ENCODE measurements around the gene TRABD.

Gene TRABD

DNA sequence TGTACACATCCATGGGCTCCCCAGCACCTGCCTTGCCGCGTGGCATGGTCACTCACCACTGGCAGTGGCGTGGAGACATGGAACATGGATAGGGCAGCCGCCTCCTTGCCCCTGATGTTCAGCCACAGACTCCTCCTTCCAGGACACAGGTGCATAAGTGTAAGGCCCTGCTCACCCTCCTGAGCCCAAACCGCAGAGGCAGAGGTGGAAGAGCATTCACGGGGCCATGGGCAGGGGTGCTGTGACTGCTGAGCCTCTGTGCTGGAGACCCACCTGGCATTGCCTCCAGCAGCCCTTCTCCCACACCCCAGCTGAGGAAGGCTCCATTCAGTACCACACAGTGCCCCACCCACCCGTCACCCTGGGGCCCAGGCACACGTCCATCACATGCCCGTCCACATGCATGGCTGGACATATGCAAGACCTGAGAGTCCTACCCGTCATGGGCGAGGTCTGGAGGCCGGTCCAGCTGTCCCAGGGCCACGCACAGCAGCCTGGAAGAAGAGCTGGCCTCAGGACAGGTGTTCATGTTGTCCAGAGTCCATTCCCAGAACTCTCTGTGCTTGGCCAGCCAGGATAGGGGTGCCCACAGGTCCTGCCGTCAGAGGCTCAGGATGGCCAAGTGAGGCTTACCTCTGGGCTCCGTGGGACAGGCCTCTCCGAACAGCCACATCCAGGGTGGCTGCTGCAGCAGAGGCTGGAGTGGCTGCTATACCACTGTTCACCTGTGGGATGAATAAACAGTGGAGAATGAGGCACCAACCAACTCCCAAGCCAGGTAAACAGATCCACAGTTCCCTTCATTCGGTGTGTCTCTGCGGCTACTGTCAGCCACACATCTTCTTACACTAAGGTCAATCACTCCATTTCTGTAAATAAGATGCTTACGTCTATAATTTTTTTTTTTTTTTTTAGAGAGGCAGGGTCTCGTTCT lies 60.8 kb downstream of the TRABD start:
- DNase-seq: no peak

DNA sequence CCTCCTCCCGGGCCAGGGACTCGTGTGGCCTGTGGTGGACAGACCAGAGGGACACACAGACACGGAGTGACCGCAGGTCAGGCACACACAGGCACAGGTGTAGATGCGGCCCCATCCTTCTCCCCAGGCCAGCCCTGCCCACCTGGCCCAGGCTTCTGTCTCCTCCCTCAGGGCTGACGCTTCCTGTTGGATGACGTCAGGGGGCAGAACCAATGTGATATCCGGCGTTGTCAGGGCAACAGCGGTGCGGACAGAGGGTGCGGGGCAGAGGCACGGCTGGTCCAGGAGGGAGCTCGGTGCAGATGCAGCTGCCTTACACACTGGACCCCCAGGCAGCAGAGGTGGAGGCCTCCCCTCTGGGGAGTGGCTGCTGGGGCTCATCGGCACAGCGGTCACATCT lies 62.0 kb downstream of the TRABD start:
- peak; percentile 72 for DNase-seq

DNA sequence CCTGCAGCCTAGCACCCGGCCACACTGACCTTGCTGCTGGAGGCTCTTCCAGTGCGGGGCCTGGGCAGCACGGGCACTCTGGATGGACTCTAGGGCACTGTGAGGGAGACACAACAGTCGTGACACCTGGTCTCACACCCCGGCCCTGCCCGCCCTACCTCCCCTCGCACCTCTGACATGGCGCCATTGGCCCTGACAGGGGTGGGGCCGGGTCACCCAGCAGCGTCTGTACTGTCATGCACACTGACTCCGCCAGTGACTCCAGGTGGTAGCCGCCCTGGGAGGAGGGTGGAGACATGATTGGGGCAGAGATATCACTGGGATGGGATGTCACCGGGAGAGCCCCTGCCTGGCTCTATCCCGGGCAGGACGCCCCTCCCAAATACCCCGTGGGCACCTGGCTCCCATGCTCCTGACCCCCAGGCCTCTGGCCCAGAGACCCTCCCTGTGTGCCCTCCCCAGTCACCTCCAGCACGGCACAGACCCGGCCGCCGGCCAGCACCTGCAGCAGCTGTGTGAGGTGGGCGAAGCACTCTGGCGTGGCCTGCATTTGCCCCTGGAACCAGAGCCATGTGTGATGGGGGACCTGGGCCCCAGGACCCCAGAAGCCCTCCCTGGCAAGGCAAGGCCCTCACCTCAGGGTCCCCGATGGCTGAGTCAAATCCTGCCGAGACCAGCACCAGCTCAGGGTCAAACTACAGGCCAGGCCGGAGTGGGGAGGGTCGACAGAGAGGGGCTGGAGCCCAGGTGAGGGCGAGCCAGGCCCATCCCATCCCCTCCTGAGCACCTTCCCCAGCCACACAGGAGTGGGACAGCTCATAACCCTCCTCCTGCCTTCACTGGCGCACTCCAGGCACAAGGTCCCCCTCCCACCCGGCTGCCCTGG lies 62.7 kb downstream of the TRABD start:
- DNase-seq: no peak

Data from NCI-H146 (cell line).